H1 (cell line): ENCODE measurements around the gene TOP3B.

ENCODE experiments used
- BCL11A ChIP-seq, 2 experiments: IDR thresholded peaks; one replicate each; pipeline ENCODE4 v1.6.1; 2011; ENCODE audit warnings: low read depth in 2 of 2, low read length in 2 of 2, mild to moderate bottlenecking in 2 of 2
- CBX8 ChIP-seq: fragments of 300-800, 300-1000 bp; sonication (generic); IDR thresholded peaks from 2 replicates; pipeline ENCODE4 v1.7.1; 2016; ENCODE audit warnings: low read depth, low read length, borderline replicate concordance
- EZH2 ChIP-seq: fragments of 200-600 bp; sonication (generic); IDR thresholded peaks from 2 replicates; pipeline ENCODE4 v1.7.1; 2012; ENCODE audit warnings: low read depth, mild to moderate bottlenecking, moderate library complexity, low read length, inconsistent platforms; ENCODE audit not compliant: severe bottlenecking
- POLR2A ChIP-seq, 2 experiments: IDR thresholded peaks; 1 replicate in 1 of 2; 2 replicates in 1 of 2; pipeline ENCODE4 v1.6.1; 2011; ENCODE audit warnings: low read depth in 2 of 2, low read length in 2 of 2, mild to moderate bottlenecking in 2 of 2; ENCODE audit errors: control extremely low read depth in 1 of 2
- RNF2 ChIP-seq: fragments of 200-900, 300-1000 bp; sonication (generic); IDR thresholded peaks from 2 replicates; pipeline ENCODE4 v1.7.1; 2016; ENCODE audit warnings: borderline replicate concordance, low read depth, mild to moderate bottlenecking, antibody characterized with exemption, low read length; ENCODE audit not compliant: poor library complexity, severe bottlenecking; ENCODE audit errors: missing control alignments
- SIN3A ChIP-seq, 2 experiments: IDR thresholded peaks in 1 of 2; conservative IDR thresholded peaks in 1 of 2; 2 replicates each; pipeline ENCODE4 v1.6.1; 2011 to 2012; ENCODE audit warnings: low read length in 2 of 2, improper control_type of control experiment in 1 of 2, low read depth in 1 of 2, mild to moderate bottlenecking in 1 of 2
- TEAD4 ChIP-seq: IDR thresholded peaks from 2 replicates; pipeline ENCODE4 v1.6.1; 2012; ENCODE audit warnings: low read depth, low read length, inconsistent platforms, mixed read lengths
- YY1 ChIP-seq: IDR thresholded peaks from 2 replicates; pipeline ENCODE4 v1.6.1; 2011; ENCODE audit warnings: low read depth, mild to moderate bottlenecking, low read length
- ZNF274 ChIP-seq: IDR thresholded peaks from 2 replicates; pipeline ENCODE4 v1.7.0; 2012; ENCODE audit warnings: low read length, borderline replicate concordance; ENCODE audit errors: extremely low read depth
- TF ChIP-seq, protein P1 (sequence below), 3 experiments: IDR thresholded peaks; 1 replicate in 2 of 3; 2 replicates in 1 of 3; pipeline versions ENCODE4 v1.5.1 to v1.6.1; 2011; ENCODE audit warnings: low read length in 3 of 3, mild to moderate bottlenecking in 3 of 3, inconsistent platforms in 2 of 3, low read depth in 1 of 3, moderate library complexity in 1 of 3; ENCODE audit not compliant: insufficient read depth in 1 of 3; ENCODE audit errors: control extremely low read depth in 1 of 3

DNA sequence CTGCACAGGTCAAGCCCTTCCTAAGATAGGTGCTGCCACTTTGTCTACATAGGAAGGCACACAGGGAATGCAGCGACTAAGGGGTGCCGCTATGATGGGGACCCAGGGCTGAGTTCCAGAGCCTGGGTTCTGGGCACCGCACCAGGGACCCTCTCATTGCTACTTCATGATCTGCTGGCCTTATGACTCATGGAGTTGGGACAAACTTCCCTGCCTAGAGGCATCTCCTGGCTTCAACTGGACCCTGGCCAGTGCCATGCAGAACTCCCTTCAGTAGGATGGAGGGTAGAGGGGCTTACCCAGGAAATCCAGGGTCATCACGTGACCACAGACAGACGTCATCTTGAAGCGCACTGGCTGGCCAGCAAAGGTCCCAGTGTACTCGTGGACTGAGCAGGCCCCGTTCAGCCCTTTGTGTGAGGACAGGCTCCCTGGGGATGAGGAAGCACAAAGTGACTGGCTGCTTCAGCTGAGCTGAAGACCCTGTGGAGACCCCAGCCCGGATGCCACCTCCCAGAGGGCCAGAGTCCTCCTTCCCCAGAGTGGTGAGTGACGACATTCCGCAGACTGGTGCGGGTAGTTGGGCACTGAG, 8.4 kb downstream of the TOP3B start:
- TF ChIP-seq YY1 (no peak), POLR2A (IDR thresholded peaks at IDR 0.05; ENCODE audit: control extremely low read depth in 1 of 2, low read depth in 2 of 2, low read length in 2 of 2) (no peak), EZH2 (no peak), TEAD4 (no peak), BCL11A (IDR thresholded peaks at IDR 0.05; ENCODE audit: low read depth in 2 of 2, low read length in 2 of 2) (no peak), CBX8 (no peak), SIN3A (conservative IDR thresholded peaks at IDR 0.05 in 1 of 2, IDR thresholded peaks at IDR 0.05 in 1 of 2; ENCODE audit: low read depth in 1 of 2, low read length in 2 of 2) (no peak), RNF2 (no peak), ZNF274 (no peak)
- TF ChIP-seq, protein P1, sequence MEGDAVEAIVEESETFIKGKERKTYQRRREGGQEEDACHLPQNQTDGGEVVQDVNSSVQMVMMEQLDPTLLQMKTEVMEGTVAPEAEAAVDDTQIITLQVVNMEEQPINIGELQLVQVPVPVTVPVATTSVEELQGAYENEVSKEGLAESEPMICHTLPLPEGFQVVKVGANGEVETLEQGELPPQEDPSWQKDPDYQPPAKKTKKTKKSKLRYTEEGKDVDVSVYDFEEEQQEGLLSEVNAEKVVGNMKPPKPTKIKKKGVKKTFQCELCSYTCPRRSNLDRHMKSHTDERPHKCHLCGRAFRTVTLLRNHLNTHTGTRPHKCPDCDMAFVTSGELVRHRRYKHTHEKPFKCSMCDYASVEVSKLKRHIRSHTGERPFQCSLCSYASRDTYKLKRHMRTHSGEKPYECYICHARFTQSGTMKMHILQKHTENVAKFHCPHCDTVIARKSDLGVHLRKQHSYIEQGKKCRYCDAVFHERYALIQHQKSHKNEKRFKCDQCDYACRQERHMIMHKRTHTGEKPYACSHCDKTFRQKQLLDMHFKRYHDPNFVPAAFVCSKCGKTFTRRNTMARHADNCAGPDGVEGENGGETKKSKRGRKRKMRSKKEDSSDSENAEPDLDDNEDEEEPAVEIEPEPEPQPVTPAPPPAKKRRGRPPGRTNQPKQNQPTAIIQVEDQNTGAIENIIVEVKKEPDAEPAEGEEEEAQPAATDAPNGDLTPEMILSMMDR (IDR thresholded peaks at IDR 0.05; ENCODE audit: control extremely low read depth in 1 of 3, insufficient read depth in 1 of 3, low read depth in 1 of 3, low read length in 3 of 3) = no peak
